T-helper 1 cell (primary cell): Measurements from ENCODE around the gene MCC.

Experiments used
- DNase-seq, 5 donors: peaks; one replicate each; pipeline ENCODE4 v3.0.0-alpha.2; 2012 to 2020

Gene MCC

GRCh38 chr5:113128641-113129330 is 359.5 kb downstream of the MCC start:
- no peak for DNase-seq

GRCh38 chr5:113128082-113128481 is 360.2 kb downstream of the MCC start:
- no peak for DNase-seq

GRCh38 chr5:113127021-113127420 is 361.2 kb downstream of the MCC start:
- DNase-seq: no peak

- no peak for DNase-seq
These were observed 362.9 kb downstream of the MCC start for GRCh38 chr5:113125371-113125770.

- DNase-seq: no peak
These were observed 363.3 kb downstream of the MCC start for GRCh38 chr5:113124914-113125313.

- no peak for DNase-seq
These were observed 364.0 kb downstream of the MCC start for GRCh38 chr5:113124265-113124664.

GRCh38 chr5:113123618-113124017 is 364.6 kb downstream of the MCC start:
- no peak for DNase-seq

- DNase-seq: no peak
These were observed 366.2 kb downstream of the MCC start for GRCh38 chr5:113122053-113122452.

- DNase-seq: no peak
These were observed 368.9 kb downstream of the MCC start for GRCh38 chr5:113119246-113119924.

- DNase-seq: no peak
These were observed 369.5 kb downstream of the MCC start for GRCh38 chr5:113118765-113119164.

GRCh38 chr5:113118298-113118697 is 370.0 kb downstream of the MCC start:
- DNase-seq: no peak

GRCh38 chr5:113117543-113118115 is 370.6 kb downstream of the MCC start:
- DNase-seq: no peak

- DNase-seq: no peak
These were observed 372.3 kb downstream of the MCC start for GRCh38 chr5:113115956-113116355.

GRCh38 chr5:113115061-113115460 is 373.2 kb downstream of the MCC start:
- DNase-seq: no peak

- no peak for DNase-seq
These were observed 373.7 kb downstream of the MCC start for GRCh38 chr5:113114559-113114958.

- DNase-seq: no peak
These were observed 375.8 kb downstream of the MCC start for GRCh38 chr5:113112435-113112834.

- DNase-seq: no peak
These were observed 378.1 kb downstream of the MCC start for GRCh38 chr5:113110117-113110516.

- DNase-seq: no peak
These were observed 378.9 kb downstream of the MCC start for GRCh38 chr5:113109344-113109743.

- no peak for DNase-seq
These were observed 379.8 kb downstream of the MCC start for GRCh38 chr5:113108485-113108884.

GRCh38 chr5:113106821-113107220 is 381.4 kb downstream of the MCC start:
- no peak for DNase-seq

- no peak for DNase-seq
These were observed 382.5 kb downstream of the MCC start for GRCh38 chr5:113105693-113106280.

- DNase-seq: no peak
These were observed 384.9 kb downstream of the MCC start for GRCh38 chr5:113103330-113103729.

- no peak for DNase-seq
These were observed 386.1 kb downstream of the MCC start for GRCh38 chr5:113102121-113102531.

GRCh38 chr5:113100981-113101380 is 387.3 kb downstream of the MCC start:
- DNase-seq: no peak
